Hepatic stellate cell (primary cell): ENCODE results near the gene PRKCE.
"Not testable (repeated sequence)": the region's sequence is repeated elsewhere in the genome, so short reads cannot be mapped to it uniquely, and the experiment has no call there.

ENCODE experiments used
- DNase-seq: peaks from one replicate; pipeline ENCODE4 v3.0.0; 2011; ENCODE audit warnings: low spot score

Gene PRKCE

DNA sequence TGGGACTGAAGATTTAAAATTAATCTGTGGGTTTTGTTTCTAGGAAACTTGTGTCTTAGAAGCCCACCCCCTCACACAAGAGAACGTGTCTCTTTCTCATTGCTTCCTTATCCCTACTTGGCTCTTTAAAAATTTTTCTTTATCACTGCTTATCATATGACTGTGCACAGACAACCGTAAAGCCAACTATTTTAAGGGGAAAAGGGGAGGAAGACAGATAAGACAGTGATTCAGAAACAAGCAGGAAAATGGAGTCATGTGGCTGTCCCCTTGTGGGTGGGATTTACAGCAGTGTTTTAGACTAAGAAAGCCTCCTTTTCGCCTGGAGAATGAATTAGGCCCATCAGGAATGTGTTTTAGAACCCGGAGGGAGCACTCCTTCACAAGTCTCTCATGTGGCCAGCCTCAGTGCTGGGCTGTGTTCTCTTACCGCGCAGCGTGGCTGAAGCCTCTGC is 17.6 kb downstream of the PRKCE start:
- no peak for DNase-seq

- DNase-seq = no peak
These were observed 19.2 kb downstream of the PRKCE start for GRCh38 chr2:45670646-45671045.

GRCh38 chr2:45672138-45672537 is 20.7 kb downstream of the PRKCE start:
- no peak for DNase-seq

DNA sequence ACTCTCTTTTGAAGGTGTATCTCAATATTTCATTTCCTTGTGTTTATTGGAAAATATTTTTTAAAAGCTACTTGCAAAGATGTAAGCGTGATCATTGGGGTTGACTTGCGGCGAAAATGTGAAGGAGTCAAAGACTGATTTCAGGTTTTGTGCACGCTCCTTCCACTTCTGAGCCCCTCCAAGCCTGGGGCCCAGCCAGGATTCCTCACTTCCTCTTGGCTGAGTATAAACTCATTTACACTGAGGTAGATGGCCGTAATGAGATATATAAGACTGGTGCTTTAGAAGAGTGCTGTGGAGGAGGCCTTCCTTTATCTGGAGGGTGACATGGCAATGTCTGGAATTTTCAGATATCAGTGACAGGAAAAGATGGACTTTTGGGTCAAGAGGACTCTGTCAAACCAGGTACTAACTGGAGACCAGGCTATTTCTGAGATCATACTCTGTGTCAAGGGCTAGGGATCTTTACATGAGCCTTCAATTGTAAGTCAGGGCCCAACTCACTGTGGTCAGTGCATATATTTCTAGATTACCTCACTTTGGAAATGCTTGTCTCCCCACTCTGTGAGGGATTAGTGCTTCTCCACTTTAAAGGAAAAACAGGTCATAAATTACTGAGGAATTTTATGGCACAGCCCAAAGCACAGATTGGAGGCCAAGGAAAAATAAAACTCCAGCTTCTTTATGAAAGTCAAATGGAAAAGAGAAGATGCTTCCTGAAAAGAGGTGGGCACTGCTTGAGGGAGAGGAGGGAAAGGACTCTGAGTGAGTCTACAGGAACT is 22.8 kb downstream of the PRKCE start:
- no peak for DNase-seq

GRCh38 chr2:45675263-45675812 is 23.9 kb downstream of the PRKCE start:
- no peak for DNase-seq

- no peak for DNase-seq
These were observed 24.6 kb downstream of the PRKCE start for GRCh38 chr2:45676088-45676487.

DNA sequence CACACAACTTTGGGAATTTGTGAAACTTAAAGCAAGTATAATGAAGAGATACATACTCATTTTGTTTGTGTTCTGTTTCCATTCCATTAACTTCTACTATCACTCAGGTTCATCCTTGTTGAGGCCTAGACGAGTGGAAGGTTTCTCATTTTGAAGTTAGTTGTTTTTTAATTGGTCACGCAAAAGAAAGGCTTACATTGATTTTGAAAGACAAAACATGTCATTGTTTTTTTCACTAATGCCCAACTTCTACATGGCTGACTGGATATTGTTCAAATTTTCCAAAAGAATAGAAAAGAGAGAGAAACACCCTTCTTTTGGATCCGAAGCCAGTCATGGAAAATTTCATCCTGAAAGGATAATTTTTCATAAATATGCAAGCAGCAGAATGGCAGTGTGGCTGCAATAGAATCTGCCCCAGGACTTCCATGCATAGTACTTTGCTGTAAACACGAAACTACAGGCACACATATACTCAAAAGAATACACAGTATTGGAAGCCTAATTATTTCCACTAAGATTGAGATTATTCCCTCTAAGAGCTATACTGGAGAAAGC is 27.4 kb downstream of the PRKCE start:
- no peak for DNase-seq

DNA sequence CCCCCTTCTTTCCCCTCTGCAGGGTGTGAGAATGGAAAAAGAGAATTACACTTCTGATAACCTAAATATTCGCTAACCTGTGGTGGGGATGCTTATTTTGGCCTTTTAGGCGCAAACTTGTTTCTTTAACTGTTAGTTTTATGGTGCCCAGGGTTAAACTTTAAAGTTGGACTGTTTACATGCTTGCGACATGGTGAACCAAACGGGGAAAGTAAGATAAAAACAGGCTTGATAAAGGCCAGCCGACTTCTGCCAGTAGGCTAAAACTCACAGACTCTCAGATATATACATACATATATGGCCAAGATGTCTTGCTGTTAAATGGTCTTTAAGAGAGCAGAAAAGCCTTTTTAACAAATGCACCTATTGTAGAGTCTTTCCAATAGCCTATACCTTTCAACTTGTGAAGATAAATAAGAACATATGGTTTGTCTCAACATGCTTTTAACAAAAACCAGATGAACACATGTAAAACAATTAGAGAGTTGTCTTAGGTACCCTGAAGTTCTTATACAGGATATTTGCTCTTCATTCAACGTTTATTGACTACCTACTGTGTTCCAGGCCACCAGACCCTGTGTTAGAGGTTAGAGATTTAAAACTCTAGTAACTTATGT is 29.0 kb downstream of the PRKCE start:
- no peak for DNase-seq

DNA sequence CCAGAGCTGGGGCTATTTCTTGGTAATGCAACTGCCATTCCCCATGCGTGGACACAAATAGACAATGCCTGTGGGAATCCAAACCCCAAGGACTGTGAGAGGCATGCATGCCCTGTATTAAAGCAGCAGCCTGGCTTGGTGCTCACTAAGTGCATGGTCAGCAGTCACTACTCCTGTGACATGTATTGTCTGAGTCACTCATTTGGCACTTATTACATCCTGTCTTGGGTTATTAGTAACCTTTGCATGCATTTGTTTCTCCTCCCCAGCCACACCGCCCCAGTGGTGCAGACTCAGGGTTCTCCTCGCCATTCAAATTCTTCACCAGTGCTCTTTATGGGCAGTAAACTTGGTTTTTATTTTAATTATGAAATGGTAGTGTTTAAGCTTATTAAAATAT is 30.2 kb downstream of the PRKCE start:
- peak; percentile 80 for DNase-seq

DNA sequence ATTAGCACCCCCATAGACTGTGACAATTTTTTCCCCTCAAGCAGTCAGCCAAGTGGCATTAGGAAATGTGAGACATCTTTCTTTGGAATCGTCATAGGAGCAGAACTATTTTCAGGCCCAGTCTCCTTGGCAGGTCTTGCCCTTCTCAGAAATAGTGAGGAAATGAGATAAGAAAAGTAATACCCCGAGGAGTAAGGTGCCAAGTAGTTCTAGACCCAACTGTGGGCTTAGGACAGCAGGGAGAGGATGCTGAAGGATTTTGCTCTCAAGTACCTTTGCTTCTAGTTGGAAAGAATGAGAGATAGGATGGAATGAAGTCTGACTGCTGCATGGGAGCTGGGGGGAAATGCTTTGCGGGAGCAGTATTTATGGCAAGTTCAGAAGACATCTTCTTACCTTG is 31.8 kb downstream of the PRKCE start:
- DNase-seq = no peak

- DNase-seq = no peak
These were observed 33.3 kb downstream of the PRKCE start for GRCh38 chr2:45684756-45685155.

- DNase-seq = no peak
These were observed 33.8 kb downstream of the PRKCE start for GRCh38 chr2:45685260-45685659.

DNA sequence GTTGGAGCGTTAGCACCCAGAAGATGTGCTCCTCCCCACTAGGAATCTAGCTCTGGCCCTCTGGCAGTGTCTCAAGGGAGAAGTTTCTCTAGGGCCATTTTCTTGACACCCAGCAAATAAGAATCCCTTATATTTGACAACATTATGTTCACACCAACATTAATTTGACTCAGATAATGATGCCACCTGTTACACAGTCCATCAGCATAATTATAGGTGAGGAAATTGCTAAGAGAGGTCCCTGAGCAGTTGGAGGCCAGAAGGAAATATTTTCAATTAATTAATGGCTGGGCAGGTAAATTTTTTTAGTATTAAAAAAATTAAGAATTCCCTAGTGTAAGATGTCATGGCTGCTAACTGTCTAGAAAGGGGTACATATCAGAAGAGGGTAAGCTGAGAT is 36.5 kb downstream of the PRKCE start:
- DNase-seq = no peak

- DNase-seq = no peak
These were observed 37.2 kb downstream of the PRKCE start for GRCh38 chr2:45688479-45689298.

GRCh38 chr2:45690231-45690630 is 38.8 kb downstream of the PRKCE start:
- no peak for DNase-seq

GRCh38 chr2:45691171-45691999 is 39.9 kb downstream of the PRKCE start:
- DNase-seq = no peak

GRCh38 chr2:45692566-45692965 is 41.1 kb downstream of the PRKCE start:
- DNase-seq = no peak

DNA sequence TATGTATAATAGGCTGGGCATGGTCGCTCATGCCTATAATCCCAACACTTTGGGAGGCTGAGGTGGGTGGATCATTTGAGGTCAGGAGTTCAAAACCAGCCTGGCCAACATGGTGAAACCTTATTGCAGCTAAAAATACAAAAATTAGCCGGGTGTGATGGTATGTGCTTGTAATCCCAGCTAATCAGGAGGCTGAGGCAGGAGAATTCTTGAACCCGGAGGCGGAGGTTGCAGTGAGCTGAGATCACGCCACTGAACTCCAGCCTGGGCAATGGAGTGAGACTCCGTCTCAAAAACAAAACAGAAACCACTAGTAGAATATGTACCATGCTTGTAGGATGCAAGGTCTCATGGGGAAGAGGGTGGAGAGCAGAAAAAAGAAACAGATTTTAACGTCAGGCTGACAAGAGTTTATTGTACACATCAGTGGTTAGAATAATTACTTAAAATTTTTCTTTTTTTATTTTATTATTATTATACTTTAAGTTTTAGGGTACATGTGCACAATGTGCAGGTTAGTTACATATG is 44.1 kb downstream of the PRKCE start:
- not testable (repeated sequence) for DNase-seq

GRCh38 chr2:45696708-45697107 is 45.2 kb downstream of the PRKCE start:
- DNase-seq = no peak

GRCh38 chr2:45697190-45697589 is 45.7 kb downstream of the PRKCE start:
- DNase-seq = no peak

DNA sequence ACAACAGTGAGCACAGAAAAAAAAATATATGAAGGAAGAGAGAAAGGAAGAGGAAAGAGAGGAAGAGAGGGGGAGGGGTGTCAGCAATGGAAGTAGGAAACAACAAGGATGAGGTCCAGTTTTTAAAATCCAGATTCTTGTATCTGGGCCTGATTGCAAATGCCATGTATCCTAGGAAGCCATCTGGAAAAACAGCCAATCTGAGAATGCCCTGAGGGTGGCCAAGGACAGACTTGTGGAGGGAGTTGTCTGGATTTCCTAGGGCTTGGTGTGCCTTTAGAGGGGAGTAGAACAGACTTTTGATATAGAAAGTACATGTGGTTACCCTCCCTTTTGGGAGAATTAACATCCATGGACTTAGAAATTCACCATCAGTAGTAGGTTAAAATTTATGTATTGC is 47.1 kb downstream of the PRKCE start:
- no peak for DNase-seq
